ENCODE results near the gene PRKG1.

Gene PRKG1

DNA sequence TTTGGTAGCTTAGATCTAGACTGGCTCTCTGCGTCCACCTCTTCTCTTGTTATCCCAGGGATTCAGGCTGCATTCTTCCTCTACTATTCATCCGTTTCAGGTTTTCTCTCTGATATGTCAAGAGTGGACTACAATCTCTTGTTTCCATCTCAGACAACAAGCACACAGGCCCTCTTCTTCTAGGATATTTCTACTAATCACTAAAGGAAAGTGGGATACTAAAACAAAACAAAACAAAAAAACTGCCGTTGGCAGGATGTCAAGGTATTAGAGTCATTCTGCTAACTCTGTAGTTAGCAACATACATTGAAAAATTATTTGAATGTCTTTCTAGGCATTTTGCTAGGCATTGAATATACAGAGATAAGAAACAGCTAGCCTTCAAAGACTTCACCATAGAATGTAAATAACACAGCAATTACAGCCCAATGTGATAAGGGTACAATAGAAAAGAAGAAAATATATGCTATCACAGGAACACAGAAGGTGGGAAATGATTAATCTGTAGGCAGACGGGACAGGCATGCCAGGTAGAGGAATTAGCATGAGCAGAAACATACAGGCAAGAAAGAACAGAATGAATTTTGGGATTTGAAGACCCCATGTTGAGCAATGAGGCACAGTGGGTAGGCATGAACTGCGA lies 414.6 kb downstream of the PRKG1 start:
- DNase-seq (ENCODE audit: low read depth): no peak
- H3K4me3 ChIP-seq (ENCODE audit: low read depth, low read length): no peak overlapping the region
- TF ChIP-seq, protein P1, sequence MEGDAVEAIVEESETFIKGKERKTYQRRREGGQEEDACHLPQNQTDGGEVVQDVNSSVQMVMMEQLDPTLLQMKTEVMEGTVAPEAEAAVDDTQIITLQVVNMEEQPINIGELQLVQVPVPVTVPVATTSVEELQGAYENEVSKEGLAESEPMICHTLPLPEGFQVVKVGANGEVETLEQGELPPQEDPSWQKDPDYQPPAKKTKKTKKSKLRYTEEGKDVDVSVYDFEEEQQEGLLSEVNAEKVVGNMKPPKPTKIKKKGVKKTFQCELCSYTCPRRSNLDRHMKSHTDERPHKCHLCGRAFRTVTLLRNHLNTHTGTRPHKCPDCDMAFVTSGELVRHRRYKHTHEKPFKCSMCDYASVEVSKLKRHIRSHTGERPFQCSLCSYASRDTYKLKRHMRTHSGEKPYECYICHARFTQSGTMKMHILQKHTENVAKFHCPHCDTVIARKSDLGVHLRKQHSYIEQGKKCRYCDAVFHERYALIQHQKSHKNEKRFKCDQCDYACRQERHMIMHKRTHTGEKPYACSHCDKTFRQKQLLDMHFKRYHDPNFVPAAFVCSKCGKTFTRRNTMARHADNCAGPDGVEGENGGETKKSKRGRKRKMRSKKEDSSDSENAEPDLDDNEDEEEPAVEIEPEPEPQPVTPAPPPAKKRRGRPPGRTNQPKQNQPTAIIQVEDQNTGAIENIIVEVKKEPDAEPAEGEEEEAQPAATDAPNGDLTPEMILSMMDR (IDR thresholded peaks at IDR 0.05; ENCODE audit: insufficient read depth, low read depth, low read length, missing control alignments): no peak

GRCh38 chr10:51498424-51498823 lies 424.1 kb downstream of the PRKG1 start:
- no peak overlapping the region for H3K4me3 ChIP-seq (ENCODE audit: low read depth, low read length)
- TF ChIP-seq, protein P1 (IDR thresholded peaks at IDR 0.05; ENCODE audit: insufficient read depth, low read depth, low read length, missing control alignments): no peak
- no peak for DNase-seq (ENCODE audit: low read depth)

DNA sequence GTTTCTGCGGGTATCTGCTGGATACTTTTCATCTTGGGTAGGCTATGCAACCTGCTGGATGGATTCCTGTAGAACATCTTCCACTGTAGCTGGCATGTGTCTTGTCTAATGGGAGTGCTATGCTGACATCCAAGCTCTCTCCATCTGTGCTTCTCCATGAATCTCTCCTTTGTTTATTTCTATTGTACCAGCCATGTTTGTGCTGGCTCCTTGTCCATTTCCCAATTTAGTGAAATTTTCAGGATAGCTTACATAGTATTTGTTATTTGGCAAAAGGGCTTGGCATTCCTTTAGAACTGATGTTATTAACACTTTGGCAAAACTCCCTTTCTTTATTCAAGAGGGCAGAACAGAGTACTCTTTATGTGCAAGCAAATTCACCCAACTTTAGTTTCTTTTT lies 427.1 kb downstream of the PRKG1 start:
- no peak overlapping the region for H3K4me3 ChIP-seq (ENCODE audit: low read depth, low read length)
- no peak for DNase-seq (ENCODE audit: low read depth)
- TF ChIP-seq, protein P1 (IDR thresholded peaks at IDR 0.05; ENCODE audit: insufficient read depth, low read depth, low read length, missing control alignments): no peak

- TF ChIP-seq, protein P1 (IDR thresholded peaks at IDR 0.05; ENCODE audit: insufficient read depth, low read depth, low read length, missing control alignments): no peak
- DNase-seq (ENCODE audit: low read depth): no peak
- no peak overlapping the region for H3K4me3 ChIP-seq (ENCODE audit: low read depth, low read length)
These were observed 427.8 kb downstream of the PRKG1 start for GRCh38 chr10:51502124-51502523.

DNA sequence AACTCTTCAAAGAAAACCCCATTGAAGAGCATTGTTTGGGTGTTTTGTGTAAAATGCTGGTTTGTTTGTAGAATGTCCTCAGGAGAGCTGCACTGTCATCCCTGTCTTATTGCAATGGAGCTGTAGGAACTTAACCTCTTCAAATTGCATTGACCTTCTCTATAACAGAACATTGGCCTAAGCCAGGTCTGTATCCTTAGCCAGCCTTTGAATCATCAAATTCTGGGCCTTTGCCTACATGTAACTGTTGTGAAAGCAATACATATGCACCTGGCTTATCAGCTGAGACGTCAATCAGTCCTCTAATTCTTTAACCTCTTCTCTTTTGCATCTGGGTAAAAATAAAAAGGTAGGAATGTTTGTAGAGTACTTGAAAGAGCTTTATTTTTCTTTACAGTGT lies 429.1 kb downstream of the PRKG1 start:
- no peak overlapping the region for H3K4me3 ChIP-seq (ENCODE audit: low read depth, low read length)
- TF ChIP-seq, protein P1 (IDR thresholded peaks at IDR 0.05; ENCODE audit: insufficient read depth, low read depth, low read length, missing control alignments): no peak
- no peak for DNase-seq (ENCODE audit: low read depth)

DNA sequence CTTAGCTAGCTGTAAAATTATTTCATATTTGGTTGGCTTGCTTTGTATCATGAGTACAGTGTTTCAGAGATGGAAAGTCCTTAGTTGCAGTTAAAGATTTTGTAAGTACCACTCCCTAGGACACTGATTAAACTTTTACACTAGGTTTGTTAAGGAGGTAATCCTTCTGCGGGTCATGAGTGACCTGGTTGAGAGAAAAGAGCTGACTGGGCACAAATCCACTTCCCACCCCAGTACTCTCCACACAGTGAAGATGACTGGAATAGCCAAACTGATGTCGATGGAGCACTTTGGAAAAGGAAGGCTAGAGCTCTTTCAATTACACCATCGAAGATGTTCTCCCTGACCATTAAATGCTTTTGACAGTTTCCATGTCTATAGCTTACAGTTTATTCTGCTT lies 433.2 kb downstream of the PRKG1 start:
- no peak for DNase-seq (ENCODE audit: low read depth)
- TF ChIP-seq, protein P1 (IDR thresholded peaks at IDR 0.05; ENCODE audit: insufficient read depth, low read depth, low read length, missing control alignments): no peak
- H3K4me3 ChIP-seq (ENCODE audit: low read depth, low read length): no peak overlapping the region

- H3K4me3 ChIP-seq (ENCODE audit: low read depth, low read length): no peak overlapping the region
- TF ChIP-seq, protein P1 (IDR thresholded peaks at IDR 0.05; ENCODE audit: insufficient read depth, low read depth, low read length, missing control alignments): no peak
- DNase-seq (ENCODE audit: low read depth): no peak
These were observed 433.9 kb downstream of the PRKG1 start for GRCh38 chr10:51508156-51508555.
